Mesenchymal stem cell (in vitro differentiated cells and primary cell): ENCODE results near the gene GFRA1.
A peak's percentile ranks its signal among the peaks of the same experiment; 100 is the strongest.

ENCODE experiments used
- DNase-seq: peaks from one replicate; pipeline ENCODE4 v3.0.0-alpha.2; 2013
- H2AFZ ChIP-seq: one replicate; pipeline ENCODE4 v1.6.1; 2013; ENCODE audit warnings: low read depth, mild to moderate bottlenecking, control low read depth, inconsistent platforms, low read length, moderate library complexity
- H2AK5ac ChIP-seq: 2 replicates; pipeline ENCODE4 v1.6.1; 2013; ENCODE audit warnings: low read length, moderate library complexity, mild to moderate bottlenecking, inconsistent platforms; ENCODE audit not compliant: severe bottlenecking
- H2BK120ac ChIP-seq: one replicate; pipeline ENCODE4 v1.6.1; 2013; ENCODE audit warnings: low read depth, mild to moderate bottlenecking, inconsistent platforms, low read length, moderate library complexity
- H2BK12ac ChIP-seq, 2 experiments: one replicate each; pipeline ENCODE4 v1.6.1; 2013; ENCODE audit warnings: inconsistent platforms in 2 of 2, low read length in 2 of 2, mild to moderate bottlenecking in 2 of 2, moderate library complexity in 2 of 2, control low read depth in 1 of 2
- H2BK15ac ChIP-seq: one replicate; pipeline ENCODE4 v1.6.1; 2013; ENCODE audit warnings: mild to moderate bottlenecking, low read depth, inconsistent platforms; ENCODE audit not compliant: poor library complexity, severe bottlenecking
- H2BK5ac ChIP-seq: 2 replicates; pipeline ENCODE4 v1.6.1; 2013; ENCODE audit warnings: low read depth, mild to moderate bottlenecking, low read length, control low read depth, inconsistent platforms; ENCODE audit not compliant: poor library complexity, severe bottlenecking
- H3K14ac ChIP-seq, 2 experiments: one replicate each; pipeline ENCODE4 v1.6.1; 2013; ENCODE audit warnings: inconsistent platforms in 2 of 2, low read length in 2 of 2, control low read depth in 1 of 2, mild to moderate bottlenecking in 1 of 2, moderate library complexity in 1 of 2
- H3K18ac ChIP-seq, 2 experiments: one replicate each; pipeline ENCODE4 v1.6.1; 2013; ENCODE audit warnings: inconsistent platforms in 2 of 2, low read length in 2 of 2, control low read depth in 1 of 2, low read depth in 1 of 2, mild to moderate bottlenecking in 1 of 2
- H3K23ac ChIP-seq, 2 experiments: one replicate each; pipeline ENCODE4 v1.6.1; 2013; ENCODE audit warnings: inconsistent platforms in 2 of 2, low read length in 2 of 2, mild to moderate bottlenecking in 2 of 2, moderate library complexity in 2 of 2, control low read depth in 1 of 2
- H3K27ac ChIP-seq: 2 replicates; pipeline ENCODE4 v1.5.1; 2013; ENCODE audit warnings: mild to moderate bottlenecking, moderate library complexity, low read length, control low read depth, inconsistent platforms; ENCODE audit not compliant: poor library complexity, severe bottlenecking
- H3K27me3 ChIP-seq, 2 experiments: 2 replicates each; pipeline versions ENCODE4 v1.6.1 to v1.7.0; 2013; ENCODE audit warnings: low read length in 2 of 2, mild to moderate bottlenecking in 2 of 2, moderate library complexity in 2 of 2, control low read depth in 1 of 2, inconsistent platforms in 1 of 2; ENCODE audit not compliant: control insufficient read depth in 1 of 2, insufficient read depth in 1 of 2
- H3K36me3 ChIP-seq, 2 experiments: 2 replicates each; pipeline versions ENCODE4 v1.6.1 to v1.7.0; 2013; ENCODE audit warnings: low read length in 2 of 2, control low read depth in 1 of 2, inconsistent platforms in 1 of 2, low read depth in 1 of 2, mild to moderate bottlenecking in 1 of 2; ENCODE audit not compliant: insufficient read depth in 2 of 2, control insufficient read depth in 1 of 2
- H3K4ac ChIP-seq, 2 experiments: one replicate each; pipeline ENCODE4 v1.6.1; 2013; ENCODE audit warnings: inconsistent platforms in 2 of 2, low read length in 2 of 2, mild to moderate bottlenecking in 2 of 2, moderate library complexity in 2 of 2, control low read depth in 1 of 2, low read depth in 1 of 2
- H3K4me1 ChIP-seq: 2 replicates; pipeline ENCODE4 v1.6.1; 2013; ENCODE audit warnings: low read depth, low read length, control low read depth; ENCODE audit not compliant: control insufficient read depth, insufficient read depth
- H3K4me2 ChIP-seq: 2 replicates; pipeline ENCODE4 v1.6.1; 2013; ENCODE audit warnings: low read length, mild to moderate bottlenecking, inconsistent platforms; ENCODE audit not compliant: poor library complexity, severe bottlenecking
- H3K4me3 ChIP-seq, 2 experiments: 2 replicates each; pipeline versions ENCODE4 v1.5.1 to v1.7.0; 2013; ENCODE audit warnings: low read length in 2 of 2, mild to moderate bottlenecking in 2 of 2, control low read depth in 1 of 2, low read depth in 1 of 2; ENCODE audit not compliant: insufficient read depth in 1 of 2
- H3K79me1 ChIP-seq: replicated peaks from 2 replicates; pipeline ENCODE4 v1.6.1; 2013; ENCODE audit warnings: mild to moderate bottlenecking, control low read depth, low read length, inconsistent platforms; ENCODE audit not compliant: poor library complexity, severe bottlenecking
- H3K9ac ChIP-seq: 2 replicates; pipeline ENCODE4 v1.7.0; 2013; ENCODE audit warnings: mild to moderate bottlenecking, low read length, moderate library complexity
- H3K9me3 ChIP-seq: 2 replicates; pipeline ENCODE4 v1.7.0; 2013; ENCODE audit warnings: mild to moderate bottlenecking, low read length; ENCODE audit not compliant: control insufficient read depth
- H4K8ac ChIP-seq: one replicate; pipeline ENCODE4 v1.6.1; 2013; ENCODE audit warnings: inconsistent platforms, mild to moderate bottlenecking, low read length, moderate library complexity
- H4K91ac ChIP-seq: one replicate; pipeline ENCODE4 v1.6.1; 2013; ENCODE audit warnings: mild to moderate bottlenecking, low read length, inconsistent platforms
- WGBS: methylation state at CpG from one replicate; pipeline ENCODE4 v1.1.7; 2013; ENCODE audit warnings: mixed read lengths; 5-methylcytosine and 5-hydroxymethylcytosine counted together

GFRA1 gene

GRCh38 chr10:116241642-116242410, 31.2 kb downstream of the GFRA1 start:
- Histone ChIP-seq H3K23ac (no peak overlapping the region), H3K79me1 (peaks cover 20% of the 10 kb centered on the region), H2BK12ac (no peak overlapping the region), H3K18ac (no peak overlapping the region), H3K27ac (no peak overlapping the region), H2BK5ac (no peak overlapping the region), H3K36me3 (no peaks in the 10 kb centered on the region), H3K9ac (no peak overlapping the region), H2AFZ (no peak overlapping the region), H3K4me1 (peaks cover 2% of the 10 kb centered on the region), H2AK5ac (no peak overlapping the region), H3K4ac (no peak overlapping the region), H4K8ac (no peak overlapping the region), H3K4me3 (peak overlapping the region in 1 of 2 experiments; percentile 7), H3K9me3 (no peaks in the 10 kb centered on the region), H2BK15ac (no peak overlapping the region), H4K91ac (no peak overlapping the region), H3K4me2 (no peak overlapping the region), H2BK120ac (no peak overlapping the region), H3K14ac (no peak overlapping the region), H3K27me3 (no peaks in the 10 kb centered on the region)
- 96% methylated on average over 5 of the region's 6 CpGs for WGBS
- no peak for DNase-seq

DNA sequence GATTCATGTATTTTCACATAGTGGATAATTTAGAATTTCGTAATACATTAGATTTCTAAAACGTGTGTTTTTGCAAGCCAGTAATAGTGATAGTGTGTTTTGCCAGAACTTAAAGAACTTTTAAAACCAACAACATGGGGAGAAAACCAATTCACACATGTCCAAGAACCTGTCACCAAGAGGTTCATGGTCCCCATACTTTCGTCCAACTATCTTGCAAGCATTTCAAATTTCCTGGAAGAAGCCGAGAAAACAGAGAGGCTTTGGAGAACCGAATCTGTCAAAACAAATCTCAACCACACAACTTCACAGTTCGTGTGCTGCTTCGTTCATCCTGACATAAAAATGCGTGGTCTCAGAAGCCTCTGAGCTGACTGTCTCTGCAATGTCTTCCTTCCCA, 31.9 kb downstream of the GFRA1 start:
- Histone ChIP-seq H2AFZ (no peak overlapping the region), H3K36me3 (no peaks in the 10 kb centered on the region), H3K9me3 (no peaks in the 10 kb centered on the region), H3K23ac (no peak overlapping the region), H2BK5ac (no peak overlapping the region), H2AK5ac (no peak overlapping the region), H3K4me3 (peak overlapping the region in 1 of 2 experiments; percentile 7), H3K4me1 (peaks cover 2% of the 10 kb centered on the region), H2BK15ac (no peak overlapping the region), H4K8ac (no peak overlapping the region), H3K27me3 (no peaks in the 10 kb centered on the region), H3K18ac (no peak overlapping the region), H3K4ac (no peak overlapping the region), H3K4me2 (no peak overlapping the region), H3K9ac (no peak overlapping the region), H3K14ac (no peak overlapping the region), H4K91ac (no peak overlapping the region), H2BK120ac (no peak overlapping the region), H3K79me1 (peaks cover 20% of the 10 kb centered on the region), H2BK12ac (no peak overlapping the region), H3K27ac (no peak overlapping the region)
- WGBS, result 92% methylated on average over 6 of the region's 8 CpGs
- DNase-seq, result no peak

GRCh38 chr10:116240157-116240950, 32.7 kb downstream of the GFRA1 start:
- 95% methylated on average over 7 of the region's 13 CpGs for WGBS

DNA sequence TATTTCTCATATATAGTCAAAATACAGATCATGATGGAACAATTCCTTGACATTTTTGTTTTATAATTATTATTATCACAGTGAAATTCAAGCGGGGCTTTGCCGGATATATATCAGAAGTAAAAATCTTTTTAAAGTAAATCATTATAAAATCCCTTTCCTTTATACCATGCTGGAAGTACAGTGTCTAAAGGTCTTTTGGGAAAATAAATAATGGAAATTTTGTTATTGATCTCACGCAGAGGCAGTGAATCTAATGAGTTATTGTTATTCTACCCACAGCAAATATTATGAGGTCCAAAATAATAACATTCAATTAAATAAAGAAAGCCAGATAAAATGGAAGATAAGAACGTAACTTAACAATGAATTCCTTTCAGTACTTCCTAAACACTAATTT, 33.8 kb downstream of the GFRA1 start:
- no CpG with 5 or more reads among the region's 4 CpGs for WGBS
- Histone ChIP-seq H3K36me3 (no peaks in the 10 kb centered on the region), H3K9ac (no peak overlapping the region), H2BK120ac (no peak overlapping the region), H3K27ac (no peak overlapping the region), H2AK5ac (no peak overlapping the region), H3K4me1 (peaks cover 2% of the 10 kb centered on the region), H3K18ac (no peak overlapping the region), H3K23ac (no peak overlapping the region), H3K27me3 (no peaks in the 10 kb centered on the region), H2AFZ (no peak overlapping the region), H4K8ac (no peak overlapping the region), H4K91ac (no peak overlapping the region), H2BK12ac (no peak overlapping the region), H3K4ac (no peak overlapping the region), H3K14ac (no peak overlapping the region), H3K9me3 (no peaks in the 10 kb centered on the region), H3K4me2 (no peak overlapping the region), H2BK5ac (no peak overlapping the region), H3K4me3 (no peak overlapping the region), H3K79me1 (peaks cover 33% of the 10 kb centered on the region), H2BK15ac (no peak overlapping the region)
- no peak for DNase-seq

More at GRCh38 chr10:116240157-116240950, 32.7 kb downstream of the GFRA1 start:
- Histone ChIP-seq H2BK5ac (no peak overlapping the region), H3K79me1 (peaks cover 28% of the 10 kb centered on the region), H3K23ac (no peak overlapping the region), H3K4me1 (peaks cover 2% of the 10 kb centered on the region), H3K9ac (no peak overlapping the region), H2BK120ac (no peak overlapping the region), H2BK15ac (no peak overlapping the region), H3K4ac (no peak overlapping the region), H3K14ac (no peak overlapping the region), H3K4me2 (no peak overlapping the region), H3K27ac (no peak overlapping the region), H2BK12ac (no peak overlapping the region), H4K8ac (no peak overlapping the region), H2AK5ac (no peak overlapping the region), H3K4me3 (peak overlapping the region in 1 of 2 experiments; percentile 45), H3K18ac (no peak overlapping the region), H3K27me3 (no peaks in the 10 kb centered on the region), H3K36me3 (no peaks in the 10 kb centered on the region), H2AFZ (no peak overlapping the region), H4K91ac (no peak overlapping the region), H3K9me3 (no peaks in the 10 kb centered on the region)
- no peak for DNase-seq
